ENCODE results near the gene CUL5.

Gene CUL5

GRCh38 chr11:108009497-108010370 lies 1.0 kb downstream of the CUL5 start:
- Histone ChIP-seq H3K4me3 (ENCODE audit: low read depth, low read length, poor library complexity, severe bottlenecking) (peak overlapping the region; percentile 87), H3F3A (ENCODE audit: insufficient read depth, low read length) (no peaks in the 10 kb centered on the region), H3K9me3 (ENCODE audit: low read length) (no peaks in the 10 kb centered on the region), H4K20me1 (ENCODE audit: insufficient read depth, low read length) (no peaks in the 10 kb centered on the region), H3K79me2 (ENCODE audit: insufficient read depth, low read length) (peaks cover 55% of the 10 kb centered on the region), H2AFZ (ENCODE audit: low read length) (no peak overlapping the region), H3K9ac (ENCODE audit: low read length) (peak overlapping the region; percentile 97), H3K36me3 (ENCODE audit: insufficient read depth, low read length) (peaks cover 13% of the 10 kb centered on the region; the same call in 1 of the 2 replicates), H3K27ac (ENCODE audit: low read depth, low read length, poor library complexity, severe bottlenecking) (peak overlapping the region; percentile 81), H3K4me2 (ENCODE audit: low read length) (peak overlapping the region; percentile 77), H3K4me1 (ENCODE audit: insufficient read depth, low read length, severe bottlenecking) (peaks cover 42% of the 10 kb centered on the region), H3K9me2 (ENCODE audit: low read depth, low read length) (no peaks in the 10 kb centered on the region), H3K27me3 (ENCODE audit: insufficient read depth, low read length) (no peaks in the 10 kb centered on the region)
- TF ChIP-seq EZH2 (IDR thresholded peaks at IDR 0.05; ENCODE audit: borderline replicate concordance, low read length) (no peak), CTCF (IDR thresholded peaks at IDR 0.05; ENCODE audit: low read length) (no peak)

- H3K4me3 ChIP-seq (ENCODE audit: low read depth, low read length, poor library complexity, severe bottlenecking), result no peak overlapping the region
- H3K9ac ChIP-seq (ENCODE audit: low read length), result no peak overlapping the region
- peak overlapping the region; percentile 1; the same call in 1 of the 2 replicates for H3K4me2 ChIP-seq (ENCODE audit: low read length)
- no peaks in the 10 kb centered on the region for H3K9me2 ChIP-seq (ENCODE audit: low read depth, low read length)
- H3K9me3 ChIP-seq (ENCODE audit: low read length), result no peaks in the 10 kb centered on the region
- peaks cover 13% of the 10 kb centered on the region; the same call in 1 of the 2 replicates for H3K36me3 ChIP-seq (ENCODE audit: insufficient read depth, low read length)
- no peak overlapping the region for H3K27ac ChIP-seq (ENCODE audit: low read depth, low read length, poor library complexity, severe bottlenecking)
- TF ChIP-seq CTCF (IDR thresholded peaks at IDR 0.05; ENCODE audit: low read length) (no peak), EZH2 (IDR thresholded peaks at IDR 0.05; ENCODE audit: borderline replicate concordance, low read length) (no peak)
- no peak overlapping the region for H2AFZ ChIP-seq (ENCODE audit: low read length)
- H4K20me1 ChIP-seq (ENCODE audit: insufficient read depth, low read length), result no peaks in the 10 kb centered on the region
- no peaks in the 10 kb centered on the region for H3F3A ChIP-seq (ENCODE audit: insufficient read depth, low read length)
- H3K79me2 ChIP-seq (ENCODE audit: insufficient read depth, low read length), result peaks cover 80% of the 10 kb centered on the region
- H3K27me3 ChIP-seq (ENCODE audit: insufficient read depth, low read length), result no peaks in the 10 kb centered on the region
- H3K4me1 ChIP-seq (ENCODE audit: insufficient read depth, low read length, severe bottlenecking), result peaks cover 42% of the 10 kb centered on the region
Measured at GRCh38 chr11:108012139-108012725, 3.5 kb downstream of the CUL5 start.

GRCh38 chr11:108016647-108017046 lies 7.9 kb downstream of the CUL5 start:
- H4K20me1 ChIP-seq (ENCODE audit: insufficient read depth, low read length), result no peaks in the 10 kb centered on the region
- peaks cover 99% of the 10 kb centered on the region for H3K79me2 ChIP-seq (ENCODE audit: insufficient read depth, low read length)
- H2AFZ ChIP-seq (ENCODE audit: low read length), result no peak overlapping the region
- no peaks in the 10 kb centered on the region for H3K27me3 ChIP-seq (ENCODE audit: insufficient read depth, low read length)
- no peak overlapping the region for H3K4me2 ChIP-seq (ENCODE audit: low read length)
- H3K9me3 ChIP-seq (ENCODE audit: low read length), result no peaks in the 10 kb centered on the region
- no peaks in the 10 kb centered on the region for H3K9me2 ChIP-seq (ENCODE audit: low read depth, low read length)
- H3K27ac ChIP-seq (ENCODE audit: low read depth, low read length, poor library complexity, severe bottlenecking), result no peak overlapping the region
- H3K4me3 ChIP-seq (ENCODE audit: low read depth, low read length, poor library complexity, severe bottlenecking), result no peak overlapping the region
- TF ChIP-seq CTCF (IDR thresholded peaks at IDR 0.05; ENCODE audit: low read length), result no peak
- H3F3A ChIP-seq (ENCODE audit: insufficient read depth, low read length), result no peaks in the 10 kb centered on the region
- no peak overlapping the region for H3K9ac ChIP-seq (ENCODE audit: low read length)
- H3K36me3 ChIP-seq (ENCODE audit: insufficient read depth, low read length), result peaks cover 13% of the 10 kb centered on the region; the same call in 1 of the 2 replicates
- peaks cover 18% of the 10 kb centered on the region for H3K4me1 ChIP-seq (ENCODE audit: insufficient read depth, low read length, severe bottlenecking)
